ENCODE measurements around the gene CAMK2B. TPM values are rescaled to one million over a fixed set of nuclear protein-coding genes. Genes with fewer than 3 reads are reported as not detected.

Gene CAMK2B
- total RNA-seq, 4 donors from 2014 or later = 0.44 to 5.1 (median 0.81) TPM

GRCh38 chr7:44263326-44264082 lies 61.9 kb downstream of the CAMK2B start:
- no peak for TF ChIP-seq CTCF (IDR thresholded peaks at IDR 0.05; ENCODE audit: low read depth)

GRCh38 chr7:44262031-44262430 lies 63.4 kb downstream of the CAMK2B start:
- TF ChIP-seq CTCF (IDR thresholded peaks at IDR 0.05; ENCODE audit: low read depth) = no peak

- no peak for TF ChIP-seq CTCF (IDR thresholded peaks at IDR 0.05; ENCODE audit: low read depth)
These were observed 64.2 kb downstream of the CAMK2B start for GRCh38 chr7:44261240-44261639.

- no peak for TF ChIP-seq CTCF (IDR thresholded peaks at IDR 0.05; ENCODE audit: low read depth)
These were observed 65.6 kb downstream of the CAMK2B start for GRCh38 chr7:44259547-44260457.

GRCh38 chr7:44258865-44259546 lies 66.4 kb downstream of the CAMK2B start:
- TF ChIP-seq CTCF (IDR thresholded peaks at IDR 0.05; ENCODE audit: low read depth) = no peak

GRCh38 chr7:44258423-44258760 lies 67.0 kb downstream of the CAMK2B start:
- no peak for TF ChIP-seq CTCF (IDR thresholded peaks at IDR 0.05; ENCODE audit: low read depth)

All from subcutaneous adipose tissue (tissue), 4 donors.